LNCaP clone FGC (cell line): Measurements from ENCODE around the gene VWA2.

Experiments
- DNase-seq: peaks from one replicate; pipeline ENCODE4 v3.0.0-alpha.2; 2011; ENCODE audit warnings: low read depth
- H3K4me3 ChIP-seq: 2 replicates; pipeline ENCODE4 v1.5.1; 2011; ENCODE audit warnings: mild to moderate bottlenecking, low read depth, low read length, control low read depth
- CTCF ChIP-seq: IDR thresholded peaks from 2 replicates; pipeline ENCODE4 v1.5.1; 2012; ENCODE audit warnings: mild to moderate bottlenecking; ENCODE audit not compliant: control insufficient read depth, insufficient read depth; ENCODE audit errors: extremely low read depth

The VWA2 gene

GRCh38 chr10:114301177-114301576, 62.1 kb downstream of the VWA2 start:
- DNase-seq = no peak
- no peak for TF ChIP-seq CTCF
- H3K4me3 ChIP-seq = no peak overlapping the region

- TF ChIP-seq CTCF = no peak
- H3K4me3 ChIP-seq = no peak overlapping the region
- no peak for DNase-seq
These were observed 63.1 kb downstream of the VWA2 start for GRCh38 chr10:114301951-114302710.

GRCh38 chr10:114303556-114303955, 64.5 kb downstream of the VWA2 start:
- no peak overlapping the region for H3K4me3 ChIP-seq
- no peak for TF ChIP-seq CTCF
- DNase-seq = no peak

- peak; percentile 86 for TF ChIP-seq CTCF
- DNase-seq = peak; percentile 48
- no peak overlapping the region for H3K4me3 ChIP-seq
These were observed 65.0 kb downstream of the VWA2 start for GRCh38 chr10:114304017-114304570.

- no peak for DNase-seq
- peak; percentile 69 for TF ChIP-seq CTCF
- no peak overlapping the region for H3K4me3 ChIP-seq
These were observed 65.7 kb downstream of the VWA2 start for GRCh38 chr10:114304571-114305421.

GRCh38 chr10:114305521-114305925, 66.5 kb downstream of the VWA2 start:
- H3K4me3 ChIP-seq = no peak overlapping the region
- no peak for TF ChIP-seq CTCF
- no peak for DNase-seq
